MM.1S (cell line): ENCODE data around the gene IGF1R.

ENCODE experiments used
- EZH2 ChIP-seq: fragments of 300-600 bp; sonication (generic); optimal IDR thresholded peaks from 2 replicates; pipeline ENCODE3; 2017; ENCODE audit warnings: low read depth, mild to moderate bottlenecking, antibody characterized with exemption, low read length, mixed read lengths
- EZH2phosphoT487 ChIP-seq: fragments of 300-600 bp; sonication (generic); IDR thresholded peaks from 2 replicates; pipeline ENCODE4 v1.6.1; 2018; ENCODE audit warnings: antibody characterized with exemption, low read length
- TF ChIP-seq, protein P1 (sequence below): fragments of 300-600 bp; sonication (generic); IDR thresholded peaks from 2 replicates; pipeline ENCODE4 v1.5.1; 2016; ENCODE audit warnings: antibody characterized with exemption, low read length, mixed read lengths

DNA sequence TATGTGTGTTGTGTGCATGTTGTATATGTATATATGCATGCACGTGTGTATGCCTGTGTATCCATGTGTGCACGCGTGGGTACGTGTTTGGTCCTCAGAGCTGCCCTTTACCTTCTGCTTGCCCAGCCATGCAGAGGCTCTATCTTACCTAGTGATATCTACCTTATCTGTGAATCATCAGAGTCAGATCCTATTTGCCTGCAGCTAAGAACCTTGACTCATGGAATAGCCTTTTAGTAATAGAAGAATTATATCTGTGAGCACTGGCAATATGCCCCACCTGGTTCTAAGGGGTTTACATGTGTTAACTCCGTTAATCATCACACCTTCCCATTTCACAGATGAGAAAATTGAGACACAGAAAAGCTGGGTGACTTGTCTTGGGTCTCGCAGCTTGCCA lies 348.3 kb downstream of the IGF1R start:
- TF ChIP-seq, protein P1, sequence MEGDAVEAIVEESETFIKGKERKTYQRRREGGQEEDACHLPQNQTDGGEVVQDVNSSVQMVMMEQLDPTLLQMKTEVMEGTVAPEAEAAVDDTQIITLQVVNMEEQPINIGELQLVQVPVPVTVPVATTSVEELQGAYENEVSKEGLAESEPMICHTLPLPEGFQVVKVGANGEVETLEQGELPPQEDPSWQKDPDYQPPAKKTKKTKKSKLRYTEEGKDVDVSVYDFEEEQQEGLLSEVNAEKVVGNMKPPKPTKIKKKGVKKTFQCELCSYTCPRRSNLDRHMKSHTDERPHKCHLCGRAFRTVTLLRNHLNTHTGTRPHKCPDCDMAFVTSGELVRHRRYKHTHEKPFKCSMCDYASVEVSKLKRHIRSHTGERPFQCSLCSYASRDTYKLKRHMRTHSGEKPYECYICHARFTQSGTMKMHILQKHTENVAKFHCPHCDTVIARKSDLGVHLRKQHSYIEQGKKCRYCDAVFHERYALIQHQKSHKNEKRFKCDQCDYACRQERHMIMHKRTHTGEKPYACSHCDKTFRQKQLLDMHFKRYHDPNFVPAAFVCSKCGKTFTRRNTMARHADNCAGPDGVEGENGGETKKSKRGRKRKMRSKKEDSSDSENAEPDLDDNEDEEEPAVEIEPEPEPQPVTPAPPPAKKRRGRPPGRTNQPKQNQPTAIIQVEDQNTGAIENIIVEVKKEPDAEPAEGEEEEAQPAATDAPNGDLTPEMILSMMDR, result no peak
- TF ChIP-seq EZH2phosphoT487 (no peak), EZH2 (no peak)
